Endothelial cell of umbilical vein (primary cell): Measurements from ENCODE around the gene AP2B1. TPM values are rescaled to one million over a fixed set of nuclear protein-coding genes. Genes with fewer than 3 reads are reported as not detected.

ENCODE experiments used
- BruUV-seq: library from RNA; stranded (reverse); fragments of 400-500 nt; replicated peaks from 2 replicates; lab custom pipeline; 2021; lab: Mats Ljungman, UMichigan
- CTCF ChIA-PET: fragments of 300-600, 350-600 bp; sonication (Branson Sonifier 250); formaldehyde crosslinking; loops from one replicate; lab custom pipeline; 2021; ENCODE audit warnings: antibody characterized with exemption, inconsistent platforms; lab: Charles Lee
- POLR2A ChIA-PET: fragments of 300-600, 350-600 bp; sonication (Branson Sonifier 250); formaldehyde crosslinking; loops from one replicate; lab custom pipeline; 2021; ENCODE audit warnings: antibody characterized with exemption, inconsistent platforms; lab: Charles Lee
- DNase-seq: peaks from one replicate; pipeline ENCODE4 v3.0.0-alpha.2; 2011; ENCODE audit warnings: low read depth, low spot score
- FAIRE-seq: peaks from 2 replicates; lab custom pipeline; 2011; peaks lifted over from hg19 to GRCh38; lab: Jason Lieb, UNC
- H2AFZ ChIP-seq: 2 replicates; pipeline ENCODE4 v1.6.0; 2012; ENCODE audit warnings: low read depth, low read length, control low read depth, inconsistent platforms
- H3K27ac ChIP-seq: 2 replicates; pipeline ENCODE4 v1.5.1; 2011; ENCODE audit warnings: low read depth, mild to moderate bottlenecking, control low read depth, low read length, moderate library complexity; ENCODE audit not compliant: insufficient read depth
- H3K27me3 ChIP-seq, 2 experiments: 2 replicates each; pipeline versions ENCODE4 v1.6.0 to v1.6.1; 2011; ENCODE audit warnings: low read length in 2 of 2, mixed read lengths in 1 of 2; ENCODE audit not compliant: control insufficient read depth in 2 of 2, insufficient read depth in 2 of 2
- H3K36me3 ChIP-seq, 2 experiments: 2 replicates in 1 of 2; 3 replicates in 1 of 2; pipeline ENCODE4 v1.5.1; 2011; ENCODE audit warnings: low read length in 2 of 2, mild to moderate bottlenecking in 1 of 2, moderate library complexity in 1 of 2; ENCODE audit not compliant: control insufficient read depth in 2 of 2, insufficient read depth in 2 of 2; ENCODE audit errors: extremely low read depth in 1 of 2
- H3K4me1 ChIP-seq: 3 replicates; pipeline ENCODE4 v1.5.1; 2011; ENCODE audit warnings: mild to moderate bottlenecking, low read length; ENCODE audit not compliant: control insufficient read depth, insufficient read depth; ENCODE audit errors: extremely low read depth
- H3K4me2 ChIP-seq: 2 replicates; pipeline ENCODE4 v1.6.1; 2011; ENCODE audit warnings: low read length, control low read depth, mixed read lengths; ENCODE audit not compliant: insufficient read depth
- H3K4me3 ChIP-seq, 3 experiments: fragments of 200-600 bp in 1 of 3; sonication (generic), shearing (Covaris generic) in 1 of 3; replicated peaks in 1 of 3; 2 replicates each; pipeline ENCODE4 v1.5.1; 2011 to 2016; ENCODE audit warnings: control low read depth in 3 of 3, low read length in 3 of 3, mild to moderate bottlenecking in 2 of 3, inconsistent platforms in 1 of 3, low read depth in 1 of 3, moderate library complexity in 1 of 3; ENCODE audit not compliant: insufficient read depth in 1 of 3
- H3K79me2 ChIP-seq: 2 replicates; pipeline ENCODE4 v1.6.0; 2012; ENCODE audit warnings: low read length, inconsistent platforms; ENCODE audit not compliant: control insufficient read depth, insufficient read depth
- H3K9ac ChIP-seq: replicated peaks from 2 replicates; pipeline ENCODE3; 2011; ENCODE audit warnings: low read length, control low read depth; ENCODE audit not compliant: insufficient read depth; ENCODE audit errors: extremely low read depth
- H3K9me1 ChIP-seq: replicated peaks from 3 replicates; pipeline ENCODE4 v1.6.0; 2011; ENCODE audit warnings: mild to moderate bottlenecking, low read length; ENCODE audit not compliant: control insufficient read depth, insufficient read depth; ENCODE audit errors: extremely low read depth
- H3K9me3 ChIP-seq: replicated peaks from 2 replicates; pipeline ENCODE4 v1.5.1; 2012; ENCODE audit warnings: low read length, inconsistent platforms; ENCODE audit not compliant: control insufficient read depth, insufficient read depth
- H4K20me1 ChIP-seq: replicated peaks from 2 replicates; pipeline ENCODE3; 2011; ENCODE audit warnings: mild to moderate bottlenecking, low read length; ENCODE audit not compliant: control insufficient read depth, insufficient read depth; ENCODE audit errors: extremely low read depth
- CTCF ChIP-seq, 2 donors: IDR thresholded peaks; 1 replicate in 1 of 2; 2 replicates in 1 of 2; pipeline ENCODE4 v1.5.1; 2011; ENCODE audit warnings: low read length in 2 of 2, mild to moderate bottlenecking in 2 of 2, moderate library complexity in 2 of 2, control low read depth in 1 of 2, inconsistent platforms in 1 of 2, low read depth in 1 of 2; ENCODE audit not compliant: insufficient read depth in 1 of 2; ENCODE audit errors: extremely low read depth in 1 of 2
- EZH2 ChIP-seq: IDR thresholded peaks from 2 replicates; pipeline ENCODE4 v1.6.1; 2012; ENCODE audit warnings: borderline replicate concordance, low read depth, mild to moderate bottlenecking, moderate library complexity, low read length, inconsistent platforms; ENCODE audit not compliant: severe bottlenecking
- FOS ChIP-seq: IDR thresholded peaks from 2 replicates; pipeline ENCODE4 v1.6.1; 2011; ENCODE audit warnings: mild to moderate bottlenecking, low read length, moderate library complexity, borderline replicate concordance; ENCODE audit not compliant: insufficient read depth
- GATA2 ChIP-seq: IDR thresholded peaks from 2 replicates; pipeline ENCODE4 v1.7.0; 2011; ENCODE audit warnings: low read depth, mild to moderate bottlenecking, moderate library complexity, mixed read lengths, low read length; ENCODE audit not compliant: insufficient read length, insufficient read depth
- JUN ChIP-seq: IDR thresholded peaks from 2 replicates; pipeline ENCODE4 v1.6.1; 2011; ENCODE audit warnings: borderline replicate concordance, low read depth; ENCODE audit not compliant: insufficient read length, insufficient read depth
- MYC ChIP-seq: IDR thresholded peaks from one replicate; pipeline ENCODE4 v1.6.1; 2011; ENCODE audit warnings: mild to moderate bottlenecking, low read depth, low read length
- POLR2A ChIP-seq: IDR thresholded peaks from 2 replicates; pipeline ENCODE4 v1.6.1; 2012; ENCODE audit warnings: low read depth, mild to moderate bottlenecking, control low read depth, low read length
- POLR2AphosphoS5 ChIP-seq: IDR thresholded peaks from 2 replicates; pipeline ENCODE4 v1.6.1; 2012; ENCODE audit warnings: low read depth, mild to moderate bottlenecking, control low read depth, low read length, moderate library complexity; ENCODE audit not compliant: insufficient read depth
- dilution Hi-C: fragments of 300-500 bp; cut with MboI; formaldehyde crosslinking; loops from one replicate; pipeline ENCODE4 v1.15.0; 2019; ENCODE audit warnings: low sequenced_read_pairs; ENCODE audit not compliant: extremely low pct_ligation_motif_present
- intact Hi-C: fragments of 100-400 bp; cut with micrococcal nuclease; formaldehyde crosslinking; loops from one replicate; pipeline ENCODE4 v1.10.0; 2022
- polyA plus RNA-seq, 4 experiments: library from polyadenylated mRNA; depleted of rRNA in 3 of 4; stranded (reverse) in 3 of 4; unstranded in 1 of 4; fragments of >200 nt; gene quantifications; 2 replicates each; pipeline versions ENCODE4 v1.2.1 to v1.2.3, GENCODE V29; 2011 to 2012; ENCODE audit warnings: missing spikeins in 1 of 4
- total RNA-seq: library from RNA; stranded (reverse); gene quantifications from 2 replicates; pipeline ENCODE4 v1.2.3, GENCODE V29; 2021
- TF ChIP-seq, protein P1 (sequence below): IDR thresholded peaks from 2 replicates; pipeline ENCODE4 v1.6.1; 2011; ENCODE audit not compliant: insufficient read depth, insufficient read length

Gene AP2B1
- total and polyA plus RNA-seq, 2 donors (not counting 3 experiments of a cell fraction or from before 2014, with no cell fraction given), result 106 to 198 TPM

GRCh38 chr17:35645923-35646322 lies 58.8 kb downstream of the AP2B1 start:
- no peak overlapping the region for H3K27ac ChIP-seq
- H3K4me2 ChIP-seq, result no peak overlapping the region
- intact Hi-C loops, result no loop called here
- no peaks in the 10 kb centered on the region for H3K27me3 ChIP-seq
- no peak for TF ChIP-seq MYC
- no peak for TF ChIP-seq FOS
- TF ChIP-seq, protein P1, sequence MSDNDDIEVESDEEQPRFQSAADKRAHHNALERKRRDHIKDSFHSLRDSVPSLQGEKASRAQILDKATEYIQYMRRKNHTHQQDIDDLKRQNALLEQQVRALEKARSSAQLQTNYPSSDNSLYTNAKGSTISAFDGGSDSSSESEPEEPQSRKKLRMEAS, result no peak
- no peak for TF ChIP-seq EZH2
- no peak for TF ChIP-seq GATA2
- TF ChIP-seq POLR2AphosphoS5, result no peak
- TF ChIP-seq JUN, result no peak
- no peak for TF ChIP-seq POLR2A
- no peak for TF ChIP-seq CTCF (IDR thresholded peaks at IDR 0.05; ENCODE audit: extremely low read depth in 1 of 2, insufficient read depth in 1 of 2, low read depth in 1 of 2, low read length in 2 of 2)
- POLR2A ChIA-PET, result no interaction called here
- H3K36me3 ChIP-seq, result peaks cover 10 to 17% of the 10 kb centered on the region in 2 experiments
- H3K9me3 ChIP-seq, result no peaks in the 10 kb centered on the region
- no peak overlapping the region for H2AFZ ChIP-seq
- DNase-seq (no peak), FAIRE-seq (no peak)
- CTCF ChIA-PET, result no interaction called here
- H3K9me1 ChIP-seq, result no peaks in the 10 kb centered on the region
- no peak overlapping the region for H3K9ac ChIP-seq
- H3K79me2 ChIP-seq, result peaks cover 3% of the 10 kb centered on the region
- H3K4me1 ChIP-seq, result no peaks in the 10 kb centered on the region
- BruUV-seq, result no TSS peak
- H4K20me1 ChIP-seq, result peaks cover 2% of the 10 kb centered on the region
- H3K4me3 ChIP-seq, result no peak overlapping the region
- dilution Hi-C loops, result no loop called here
